Activated CD8-positive, alpha-beta memory T cell treated with anti-CD3 and anti-CD28 coated beads for 4 hours (primary cell): ENCODE measurements around the gene RNF207.

Experiments
- DNase-seq, 2 donors: peaks; one replicate each; pipeline ENCODE4 v3.0.0-alpha.2; 2020; ENCODE audit warnings: low read depth in 2 of 2

Gene RNF207

DNA sequence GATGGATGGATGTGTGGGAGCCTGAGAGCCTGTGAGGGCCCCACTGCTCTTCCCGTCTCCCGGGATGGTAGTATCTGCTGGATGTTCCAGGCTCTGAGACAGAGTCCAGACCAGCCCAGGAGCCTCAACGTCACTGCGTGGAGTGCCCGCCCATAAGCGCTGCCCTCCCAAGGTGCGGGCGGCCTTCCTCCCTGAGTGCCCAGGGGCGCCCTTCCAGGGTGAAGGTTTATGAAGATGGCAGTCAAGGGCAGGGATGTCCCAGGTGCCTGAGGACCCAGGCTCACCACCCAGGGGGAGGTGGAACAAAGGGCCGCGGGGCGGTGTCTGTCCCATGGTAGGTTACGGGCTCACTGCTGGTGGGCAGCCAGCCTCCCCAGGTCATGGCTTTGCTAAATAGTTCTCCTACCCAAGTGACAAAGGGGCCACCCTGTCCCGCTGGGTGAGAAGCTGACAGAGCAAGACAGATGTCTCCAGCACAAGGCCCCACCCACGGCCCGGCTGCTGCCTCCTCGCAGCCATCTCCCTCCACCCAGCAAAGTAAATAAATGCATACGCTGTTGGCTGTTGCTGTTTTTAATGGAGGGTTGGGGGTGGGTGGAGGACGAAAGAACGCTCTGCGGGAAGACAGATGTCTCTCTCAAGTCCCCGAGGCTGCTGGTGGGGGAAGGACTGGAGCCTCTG, 63.9 kb downstream of the RNF207 start:
- DNase-seq, result no peak

- DNase-seq, result no peak
Measured at GRCh38 chr1:6270401-6270800, 64.5 kb downstream of the RNF207 start.
